ENCODE measurements around the gene TNRC6B.

Gene TNRC6B

DNA sequence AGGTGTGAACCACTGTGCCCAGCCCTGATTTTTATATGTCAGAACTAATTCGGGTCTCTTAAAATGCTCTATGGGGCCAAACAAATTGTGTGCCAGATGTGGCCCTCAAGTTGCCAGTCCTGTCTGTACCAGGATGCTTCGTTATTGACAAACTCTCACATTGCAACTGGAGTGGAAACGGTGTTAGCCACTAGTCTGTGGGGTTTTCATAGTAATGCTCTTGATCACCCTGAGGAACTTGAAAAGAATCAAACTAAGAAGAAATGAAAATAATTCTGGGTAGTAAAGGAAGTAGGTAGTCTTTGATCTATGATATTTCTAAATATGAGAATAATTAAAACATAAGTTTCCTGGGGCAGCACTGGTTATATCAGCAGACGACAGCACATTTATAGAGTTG, 101.3 kb downstream of the TNRC6B start:
- Histone ChIP-seq H3K79me2 (ENCODE audit: low read length) (no peaks in the 10 kb centered on the region), H3K4me3 (ENCODE audit: low read length) (no peak overlapping the region), H3K9ac (ENCODE audit: low read length) (no peak overlapping the region), H3K4me2 (ENCODE audit: low read length) (no peak overlapping the region), H3K4me1 (ENCODE audit: low read length) (peaks cover 13% of the 10 kb centered on the region), H3K9me3 (ENCODE audit: insufficient read depth, low read length) (no peaks in the 10 kb centered on the region), H3K27me3 (ENCODE audit: low read depth, low read length) (no peaks in the 10 kb centered on the region), H3K27ac (ENCODE audit: low read length) (no peak overlapping the region), H3K36me3 (replicated peaks; ENCODE audit: low read depth, low read length) (peaks cover 26% of the 10 kb centered on the region), H2AFZ (ENCODE audit: low read depth, low read length) (no peak overlapping the region), H4K20me1 (ENCODE audit: insufficient read depth, low read length) (no peaks in the 10 kb centered on the region; the same call in 1 of the 2 replicates)
- no peak for TF ChIP-seq EZH2phosphoT487 (IDR thresholded peaks at IDR 0.05; ENCODE audit: low read depth)
- no peak for TF ChIP-seq CTCF (IDR thresholded peaks at IDR 0.05; ENCODE audit: low read depth, low read length)

GRCh38 chr22:40281717-40282116, 104.0 kb downstream of the TNRC6B start:
- H3K9me3 ChIP-seq (ENCODE audit: insufficient read depth, low read length): no peaks in the 10 kb centered on the region
- TF ChIP-seq CTCF (IDR thresholded peaks at IDR 0.05; ENCODE audit: low read depth, low read length) (no peak), EZH2phosphoT487 (IDR thresholded peaks at IDR 0.05; ENCODE audit: low read depth) (no peak)
- no peaks in the 10 kb centered on the region; the same call in 1 of the 2 replicates for H4K20me1 ChIP-seq (ENCODE audit: insufficient read depth, low read length)
- peaks cover 3% of the 10 kb centered on the region for H3K4me1 ChIP-seq (ENCODE audit: low read length)
- peaks cover 35% of the 10 kb centered on the region for H3K36me3 ChIP-seq (replicated peaks; ENCODE audit: low read depth, low read length)
- H3K27me3 ChIP-seq (ENCODE audit: low read depth, low read length): no peaks in the 10 kb centered on the region
- H3K27ac ChIP-seq (ENCODE audit: low read length): no peak overlapping the region
- H3K4me3 ChIP-seq (ENCODE audit: low read length): no peak overlapping the region
- no peak overlapping the region for H2AFZ ChIP-seq (ENCODE audit: low read depth, low read length)
- H3K9ac ChIP-seq (ENCODE audit: low read length): no peak overlapping the region
- no peaks in the 10 kb centered on the region for H3K79me2 ChIP-seq (ENCODE audit: low read length)
- H3K4me2 ChIP-seq (ENCODE audit: low read length): no peak overlapping the region

- H3K4me1 ChIP-seq (ENCODE audit: low read length): peaks cover 13% of the 10 kb centered on the region
- H3K4me3 ChIP-seq (ENCODE audit: low read length): no peak overlapping the region
- H3K36me3 ChIP-seq (replicated peaks; ENCODE audit: low read depth, low read length): peaks cover 37% of the 10 kb centered on the region
- H3K27ac ChIP-seq (ENCODE audit: low read length): no peak overlapping the region
- H3K79me2 ChIP-seq (ENCODE audit: low read length): no peaks in the 10 kb centered on the region
- no peak overlapping the region for H3K9ac ChIP-seq (ENCODE audit: low read length)
- no peaks in the 10 kb centered on the region for H3K27me3 ChIP-seq (ENCODE audit: low read depth, low read length)
- no peak overlapping the region for H3K4me2 ChIP-seq (ENCODE audit: low read length)
- H2AFZ ChIP-seq (ENCODE audit: low read depth, low read length): no peak overlapping the region
- 0 out of 2 replicates have a peak, but pooled peaks cover 2% of the 10 kb centered on the region for H4K20me1 ChIP-seq (ENCODE audit: insufficient read depth, low read length)
- H3K9me3 ChIP-seq (ENCODE audit: insufficient read depth, low read length): no peaks in the 10 kb centered on the region
- no peak for TF ChIP-seq CTCF (IDR thresholded peaks at IDR 0.05; ENCODE audit: low read depth, low read length)
- TF ChIP-seq EZH2phosphoT487 (IDR thresholded peaks at IDR 0.05; ENCODE audit: low read depth): no peak
Measured at GRCh38 chr22:40285513-40285912, 107.8 kb downstream of the TNRC6B start.

GRCh38 chr22:40289991-40290459, 112.3 kb downstream of the TNRC6B start:
- no peak for TF ChIP-seq EZH2phosphoT487 (IDR thresholded peaks at IDR 0.05; ENCODE audit: low read depth)
- no peak for TF ChIP-seq CTCF (IDR thresholded peaks at IDR 0.05; ENCODE audit: low read depth, low read length)
- Histone ChIP-seq H3K4me1 (ENCODE audit: low read length) (peaks cover 15% of the 10 kb centered on the region), H3K4me2 (ENCODE audit: low read length) (peak overlapping the region; percentile 53), H4K20me1 (ENCODE audit: insufficient read depth, low read length) (peaks cover 6% of the 10 kb centered on the region), H3K27me3 (ENCODE audit: low read depth, low read length) (no peaks in the 10 kb centered on the region), H3K9me3 (ENCODE audit: insufficient read depth, low read length) (no peaks in the 10 kb centered on the region), H3K4me3 (ENCODE audit: low read length) (peak overlapping the region; percentile 20; the same call in 1 of the 2 replicates), H3K36me3 (replicated peaks; ENCODE audit: low read depth, low read length) (peaks cover 37% of the 10 kb centered on the region), H3K27ac (ENCODE audit: low read length) (peak overlapping the region; percentile 31), H3K9ac (ENCODE audit: low read length) (peak overlapping the region; percentile 5; the same call in 1 of the 2 replicates), H2AFZ (ENCODE audit: low read depth, low read length) (no peak overlapping the region), H3K79me2 (ENCODE audit: low read length) (no peaks in the 10 kb centered on the region)
